Measurements from ENCODE around the gene MXRA7.
"Not testable (repeated sequence)": the region's sequence is repeated elsewhere in the genome, so short reads cannot be mapped to it uniquely, and the experiment has no call there.

The MXRA7 gene

GRCh38 chr17:76714822-76715495 is 4.2 kb upstream of the MXRA7 start:
- DNase-seq: peak; percentile 50

GRCh38 chr17:76714336-76714735 is 3.6 kb upstream of the MXRA7 start:
- no peak for DNase-seq

- DNase-seq: no peak
These were observed 3.0 kb upstream of the MXRA7 start for GRCh38 chr17:76713765-76714164.

- DNase-seq: not testable (repeated sequence)
These were observed 1.6 kb upstream of the MXRA7 start for GRCh38 chr17:76712321-76712720.

- not testable (repeated sequence) for DNase-seq
These were observed 558 bp downstream of the MXRA7 start for GRCh38 chr17:76709951-76710862.

GRCh38 chr17:76709077-76709950 is 1.5 kb downstream of the MXRA7 start:
- DNase-seq: no peak

- DNase-seq: no peak
These were observed 2.6 kb downstream of the MXRA7 start for GRCh38 chr17:76707985-76708807.

- DNase-seq: no peak
These were observed 3.9 kb downstream of the MXRA7 start for GRCh38 chr17:76706817-76707216.

- no peak for DNase-seq
These were observed 6.0 kb downstream of the MXRA7 start for GRCh38 chr17:76704805-76705204.

GRCh38 chr17:76702941-76703637 is 7.7 kb downstream of the MXRA7 start:
- no peak for DNase-seq

- no peak for DNase-seq
These were observed 8.7 kb downstream of the MXRA7 start for GRCh38 chr17:76702076-76702475.

GRCh38 chr17:76701471-76701967 is 9.2 kb downstream of the MXRA7 start:
- DNase-seq: no peak

GRCh38 chr17:76700617-76701470 is 9.9 kb downstream of the MXRA7 start:
- no peak for DNase-seq

- no peak for DNase-seq
These were observed 10.5 kb downstream of the MXRA7 start for GRCh38 chr17:76700270-76700616.

GRCh38 chr17:76698466-76698977 is 12.2 kb downstream of the MXRA7 start:
- not testable (repeated sequence) for DNase-seq

GRCh38 chr17:76697702-76698465 is 12.9 kb downstream of the MXRA7 start:
- no peak for DNase-seq

- no peak for DNase-seq
These were observed 13.7 kb downstream of the MXRA7 start for GRCh38 chr17:76696763-76697701.

Data from activated effector memory CD4-positive, alpha-beta T cell treated with Interleukin-2 at 50 U/mL for 16 hours (primary cell).